Osteoblast (primary cell): ENCODE results near the gene MTOR. TPM values are rescaled to one million over a fixed set of nuclear protein-coding genes. Genes with fewer than 3 reads are reported as not detected.
A peak's percentile ranks its signal among the peaks of the same experiment; 100 is the strongest.

Experiments
- DNase-seq: peaks from one replicate; pipeline ENCODE4 v3.0.0; 2011; ENCODE audit warnings: low spot score, mixed read lengths; ENCODE audit not compliant: insufficient read length; ENCODE audit errors: missing footprints
- H2AFZ ChIP-seq: 2 replicates; pipeline ENCODE4 v1.6.0; 2011; ENCODE audit warnings: mild to moderate bottlenecking, low read length
- H3K27ac ChIP-seq: 2 replicates; pipeline ENCODE4 v1.5.1; 2011; ENCODE audit warnings: mild to moderate bottlenecking, low read depth, low read length, moderate library complexity
- H3K27me3 ChIP-seq: 2 replicates; pipeline ENCODE4 v1.6.0; 2012; ENCODE audit warnings: mild to moderate bottlenecking, control low read depth, inconsistent platforms, low read length, moderate library complexity; ENCODE audit not compliant: insufficient read depth
- H3K36me3 ChIP-seq: 2 replicates; pipeline ENCODE4 v1.5.1; 2011; ENCODE audit warnings: mild to moderate bottlenecking, low read length, control low read depth, moderate library complexity; ENCODE audit not compliant: insufficient read depth
- H3K4me1 ChIP-seq: 2 replicates; pipeline ENCODE4 v1.5.1; 2011; ENCODE audit warnings: mild to moderate bottlenecking, low read length, control low read depth, moderate library complexity; ENCODE audit not compliant: insufficient read depth
- H3K4me2 ChIP-seq: 2 replicates; pipeline ENCODE4 v1.6.0; 2011; ENCODE audit warnings: mild to moderate bottlenecking, low read length; ENCODE audit not compliant: insufficient read depth
- H3K4me3 ChIP-seq: fragments of 200-600 bp; sonication (generic); 3 replicates; pipeline ENCODE4 v1.5.1; 2012; ENCODE audit warnings: mild to moderate bottlenecking, low read length, inconsistent platforms; ENCODE audit not compliant: insufficient read depth
- H3K79me2 ChIP-seq: 2 replicates; pipeline ENCODE4 v1.6.0; 2012; ENCODE audit warnings: mild to moderate bottlenecking, low read length, control low read depth, inconsistent platforms; ENCODE audit not compliant: insufficient read depth
- H3K9me3 ChIP-seq: 2 replicates; pipeline ENCODE4 v1.5.1; 2011; ENCODE audit warnings: low read depth, low read length, control low read depth
- H4K20me1 ChIP-seq: 2 replicates; pipeline ENCODE4 v1.6.0; 2012; ENCODE audit warnings: mild to moderate bottlenecking, low read length, control low read depth; ENCODE audit not compliant: insufficient read depth
- CTCF ChIP-seq: IDR thresholded peaks from 2 replicates; pipeline ENCODE4 v1.5.1; 2011; ENCODE audit warnings: mild to moderate bottlenecking, low read depth, low read length, moderate library complexity; ENCODE audit errors: extremely low read depth
- small RNA-seq: library from RNA; depleted of rRNA; stranded (forward); fragments of <200 nt; gene quantifications from one replicate; pipeline ENCODE3, GENCODE V24; 2012
- total RNA-seq: library from RNA; depleted of rRNA; stranded (reverse); fragments of >200 nt; gene quantifications from 2 replicates; pipeline ENCODE4 v1.2.3, GENCODE V29; 2012

MTOR gene
- total RNA-seq, 1 donor = 34.0 TPM

- Histone ChIP-seq H3K4me2 (peak overlapping the region; percentile 92), H3K79me2 (peaks cover 27% of the 10 kb centered on the region), H3K4me3 (no peak overlapping the region), H4K20me1 (peaks cover 9% of the 10 kb centered on the region), H2AFZ (no peak overlapping the region), H3K36me3 (peaks cover 27% of the 10 kb centered on the region), H3K27me3 (no peaks in the 10 kb centered on the region), H3K4me1 (peaks cover 16% of the 10 kb centered on the region), H3K27ac (no peak overlapping the region), H3K9me3 (no peaks in the 10 kb centered on the region)
- no peak for TF ChIP-seq CTCF
- peak; percentile 82 for DNase-seq
Measured at GRCh38 chr1:11058026-11058425, 204.3 kb downstream of the MTOR start.

- Histone ChIP-seq H3K9me3 (no peaks in the 10 kb centered on the region), H4K20me1 (peaks cover 9% of the 10 kb centered on the region), H3K79me2 (peaks cover 27% of the 10 kb centered on the region), H3K27me3 (no peaks in the 10 kb centered on the region), H2AFZ (no peak overlapping the region), H3K4me1 (peaks cover 12% of the 10 kb centered on the region), H3K27ac (no peak overlapping the region), H3K36me3 (peaks cover 27% of the 10 kb centered on the region), H3K4me3 (no peak overlapping the region), H3K4me2 (no peak overlapping the region)
- DNase-seq = no peak
- no peak for TF ChIP-seq CTCF
Measured at GRCh38 chr1:11057477-11057876, 204.9 kb downstream of the MTOR start.

Small RNA genes lying within 50 kb of the gene (small RNA-seq; reads per million reads assigned to genes)
- gene RNU6-291P = not detected
- gene RNU6-537P = not detected
- not detected for gene RPL39P6

Other genes with a start within 250 kb of the MTOR start
- gene TARDBP, start 249.9 kb downstream of the MTOR start, total RNA-seq = 70.4 and 71.7 TPM in 2 replicates
- gene MASP2, start 215.3 kb downstream of the MTOR start, total RNA-seq = not detected in 2 replicates
- 21.0 and 24.2 TPM in 2 replicates for gene SRM, start 202.5 kb downstream of the MTOR start, total RNA-seq
- 43.4 and 49.5 TPM in 2 replicates for gene EXOSC10, start 162.7 kb downstream of the MTOR start, total RNA-seq
- under 0.01 TPM in 1 of 2 replicates, not detected in the other for gene ANGPTL7, start 73.2 kb downstream of the MTOR start, total RNA-seq
- gene UBIAD1, start 10.6 kb upstream of the MTOR start, total RNA-seq = 10.5 and 11.8 TPM in 2 replicates
- under 0.01 TPM in 2 replicates for gene DISP3, start 216.6 kb upstream of the MTOR start, total RNA-seq